HepG2 (cell line): ENCODE measurements around the gene RUVBL1. TPM values are rescaled to one million over a fixed set of nuclear protein-coding genes. Genes with fewer than 3 reads are reported as not detected.

Experiments used
- CEBPB ChIP-seq: IDR thresholded peaks from 2 replicates; pipeline ENCODE4 v1.6.1; 2011; ENCODE audit warnings: low read depth, low read length, improper control_type of control experiment, borderline replicate concordance
- FOXO4 ChIP-seq: sonication (generic); formaldehyde crosslinking; conservative IDR thresholded peaks from 2 replicates; pipeline ENCODE4 v1.8.1; 2023; ENCODE audit warnings: missing genetic modification reagents
- GLI4 ChIP-seq: sonication (generic); formaldehyde crosslinking; IDR thresholded peaks from 2 replicates; pipeline ENCODE4 v1.5.1; 2020; ENCODE audit warnings: missing genetic modification reagents, mild to moderate bottlenecking, moderate library complexity, borderline replicate concordance
- KDM5B ChIP-seq: sonication (generic); formaldehyde crosslinking; IDR thresholded peaks from 2 replicates; pipeline ENCODE4 v1.4.0; 2020; ENCODE audit warnings: missing genetic modification reagents, mild to moderate bottlenecking, borderline replicate concordance
- MXD3 ChIP-seq: IDR thresholded peaks from 2 replicates; pipeline ENCODE4 v1.6.1; 2016; ENCODE audit warnings: mild to moderate bottlenecking, missing biosample characterization, missing genetic modification reagents
- MYC ChIP-seq: sonication (generic); formaldehyde crosslinking; IDR thresholded peaks from 2 replicates; pipeline ENCODE4 v1.9.0; 2021; ENCODE audit warnings: missing genetic modification reagents, borderline replicate concordance
- NBN ChIP-seq: fragments of 450-650 bp; conservative IDR thresholded peaks from 2 replicates; pipeline ENCODE4 v1.6.1; 2017
- PCBP2 ChIP-seq: fragments of 200-400 bp; formaldehyde crosslinking; optimal IDR thresholded peaks from 2 replicates; pipeline ENCODE3; 2018; ENCODE audit warnings: low read length, low read depth; ENCODE audit not compliant: poor library complexity, severe bottlenecking
- SIN3B ChIP-seq: fragments of 150-350 bp; IDR thresholded peaks from 2 replicates; pipeline ENCODE4 v1.6.1; 2014; ENCODE audit warnings: low read length
- SP5 ChIP-seq: IDR thresholded peaks from 2 replicates; pipeline ENCODE4 v1.6.1; 2016; ENCODE audit warnings: low read depth, borderline replicate concordance
- THAP9 ChIP-seq: sonication (generic); formaldehyde crosslinking; IDR thresholded peaks from 2 replicates; pipeline ENCODE4; 2020; ENCODE audit warnings: missing genetic modification reagents, mild to moderate bottlenecking, borderline replicate concordance
- THRA ChIP-seq: sonication (generic); formaldehyde crosslinking; IDR thresholded peaks from 2 replicates; pipeline ENCODE4 v1.4.0; 2020; ENCODE audit warnings: missing genetic modification reagents, borderline replicate concordance
- TRIM24 ChIP-seq: sonication (generic); formaldehyde crosslinking; IDR thresholded peaks from 2 replicates; pipeline ENCODE4 v1.8.0; 2022; ENCODE audit warnings: mild to moderate bottlenecking, missing genetic modification reagents
- U2AF2 ChIP-seq: fragments of 200-400 bp; formaldehyde crosslinking; IDR thresholded peaks from 2 replicates; pipeline ENCODE4 v1.6.1; 2017; ENCODE audit warnings: low read depth, mild to moderate bottlenecking, low read length
- ZBTB46 ChIP-seq: sonication (generic); formaldehyde crosslinking; IDR thresholded peaks from 2 replicates; pipeline ENCODE4 v1.4.0; 2020; ENCODE audit warnings: mild to moderate bottlenecking, missing genetic modification reagents, borderline replicate concordance
- ZIK1 ChIP-seq: sonication (generic); formaldehyde crosslinking; IDR thresholded peaks from 2 replicates; pipeline ENCODE4 v1.5.0; 2020; ENCODE audit warnings: mild to moderate bottlenecking, low read depth, missing genetic modification reagents, borderline replicate concordance
- ZNF207 ChIP-seq: fragments of 450-650 bp; IDR thresholded peaks from 2 replicates; pipeline ENCODE4 v1.6.1; 2016; ENCODE audit warnings: antibody characterized with exemption, borderline replicate concordance
- ZNF282 ChIP-seq: fragments of 450-650 bp; IDR thresholded peaks from 2 replicates; pipeline ENCODE4 v1.6.1; 2018; ENCODE audit not compliant: partially characterized antibody
- ZNF331 ChIP-seq: sonication (generic); formaldehyde crosslinking; IDR thresholded peaks from 2 replicates; pipeline ENCODE4 v1.4.0; 2020; ENCODE audit warnings: missing genetic modification reagents
- ZNF577 ChIP-seq: sonication (generic); formaldehyde crosslinking; IDR thresholded peaks from 2 replicates; pipeline ENCODE4 v1.4.0; 2020; ENCODE audit warnings: mild to moderate bottlenecking, low read depth, missing genetic modification reagents, borderline replicate concordance
- ZNF709 ChIP-seq: sonication (generic); formaldehyde crosslinking; IDR thresholded peaks from 2 replicates; pipeline ENCODE4 v1.5.0; 2020; ENCODE audit warnings: mild to moderate bottlenecking, missing genetic modification reagents
- ZSCAN12 ChIP-seq: sonication (generic); formaldehyde crosslinking; IDR thresholded peaks from 2 replicates; pipeline ENCODE4 v1.9.0; 2021; ENCODE audit warnings: mild to moderate bottlenecking, missing genetic modification reagents
- polyA plus RNA-seq, 8 experiments: library from polyadenylated mRNA; depleted of rRNA in 3 of 8; stranded (reverse) in 7 of 8; unstranded in 1 of 8; fragments of >200 nt; fragmentation: Illumina TruSeq in 4 of 8; extraction: Trizol in 4 of 8; gene quantifications; 2 replicates each; pipeline versions ENCODE4 v1.2.1 to v1.2.3, GENCODE V29; 2011 to 2016; ENCODE audit warnings: low read depth in 4 of 8, missing spikeins in 1 of 8, mixed read lengths in 1 of 8; ENCODE audit not compliant: insufficient read depth in 1 of 8
- total RNA-seq, 5 experiments: library from RNA; depleted of rRNA; stranded (reverse); fragments of >200 nt; fragmentation: Illumina TruSeq; extraction: Trizol; gene quantifications; 2 replicates each; pipeline ENCODE4 v1.2.3, GENCODE V29; 2016; ENCODE audit warnings: low read depth in 1 of 5

Gene RUVBL1
- total and polyA plus RNA-seq, 2 of the 13 experiments (the other 11 are each of a cell fraction or from before 2014, with no cell fraction given): 32.7 to 86.3 TPM

- peak; percentile 59; the same call in 1 of the 2 replicates for TF ChIP-seq THAP9
- no peak for TF ChIP-seq ZBTB46
- TF ChIP-seq THRA (CRISPR knock-in tag): peak; percentile 79; the same call in 1 of the 2 replicates
- peak; percentile 51; the same call in 1 of the 2 replicates for TF ChIP-seq MYC (CRISPR knock-in tag)
- no peak for TF ChIP-seq CEBPB
- TF ChIP-seq SIN3B: no peak
- no peak for TF ChIP-seq FOXO4 (CRISPR knock-in tag)
- TF ChIP-seq SP5 (CRISPR knock-in tag): no peak; the same call in 1 of the 2 replicates
- no peak for TF ChIP-seq U2AF2
- TF ChIP-seq ZSCAN12 (CRISPR knock-in tag): no peak
- no peak for TF ChIP-seq ZIK1 (CRISPR knock-in tag)
- no peak for TF ChIP-seq ZNF577
- peak; percentile 82; the same call in 1 of the 2 replicates for TF ChIP-seq ZNF331 (CRISPR knock-in tag)
- TF ChIP-seq ZNF709: no peak
- TF ChIP-seq ZNF282: no peak
- no peak for TF ChIP-seq GLI4 (CRISPR knock-in tag)
- no peak for TF ChIP-seq PCBP2
- TF ChIP-seq TRIM24 (CRISPR knock-in tag): no peak
- TF ChIP-seq MXD3 (CRISPR knock-in tag): no peak
- no peak for TF ChIP-seq NBN
- no peak for TF ChIP-seq KDM5B (CRISPR knock-in tag)
- TF ChIP-seq ZNF207: no peak
Measured at GRCh38 chr3:128167973-128168674, 44.5 kb upstream of the RUVBL1 start (continued).
